ENCODE measurements around the gene AURKA.

DNA sequence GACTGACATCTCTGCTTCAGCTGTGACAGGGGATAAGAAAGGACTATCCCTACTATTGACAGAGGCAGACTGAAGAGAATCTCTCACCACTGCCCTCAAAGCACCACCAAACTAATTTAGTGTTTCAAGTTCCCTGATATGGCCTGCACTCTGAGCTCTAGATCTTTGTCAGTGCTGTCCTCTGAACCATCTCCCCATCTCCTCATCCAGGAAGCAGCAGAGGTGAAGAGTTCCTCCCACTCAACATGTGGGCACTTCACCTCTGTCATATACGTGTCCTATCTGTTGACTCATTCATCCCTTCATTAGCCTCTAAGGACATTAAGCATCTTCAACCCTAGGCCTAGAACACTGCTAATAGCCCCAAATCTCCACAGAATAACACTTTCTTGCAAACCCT is 19.2 kb downstream of the AURKA start:
- TF ChIP-seq GATA3 (IDR thresholded peaks at IDR 0.05; ENCODE audit: low read depth, low read length) (no peak), GATA2 (IDR thresholded peaks at IDR 0.05; ENCODE audit: low read depth, low read length) (no peak)
